ENCODE measurements around the gene ARMH1.

The ARMH1 gene

GRCh38 chr1:44730741-44731512 is 56.4 kb downstream of the ARMH1 start, which contains the start of gene RNU5D-1 (continued):
- TF ChIP-seq ZNF513 (tag by site-specific recombination; IDR thresholded peaks at IDR 0.05) = peak; percentile 28; the same call in 1 of the 2 replicates
- TF ChIP-seq SCRT2 (tag by site-specific recombination; IDR thresholded peaks at IDR 0.05) = peak; percentile 99
- no peak for TF ChIP-seq ZNF621 (tag by site-specific recombination; IDR thresholded peaks at IDR 0.05)
- no peak for TF ChIP-seq ZNF423 (tag by site-specific recombination; IDR thresholded peaks at IDR 0.05)
- TF ChIP-seq ZNF654 (tag by site-specific recombination; IDR thresholded peaks at IDR 0.05; ENCODE audit: low read depth) = peak; percentile 25; the same call in 1 of the 2 replicates
- TF ChIP-seq SETDB1 (IDR thresholded peaks at IDR 0.05; ENCODE audit: insufficient read length, low read length) = peak; percentile 82
- peak; percentile 10 for TF ChIP-seq ZNF623 (tag by site-specific recombination; IDR thresholded peaks at IDR 0.05)
- no peak for TF ChIP-seq ZNF37A (tag by site-specific recombination; IDR thresholded peaks at IDR 0.05)
- no peak for TF ChIP-seq ZSCAN23 (tag by site-specific recombination; IDR thresholded peaks at IDR 0.05)
- peak; percentile 59 for TF ChIP-seq ZSCAN16 (tag by site-specific recombination; IDR thresholded peaks at IDR 0.05)
- TF ChIP-seq ZNF677 (tag by site-specific recombination; IDR thresholded peaks at IDR 0.05) = no peak
- TF ChIP-seq ZBTB8A (tag by site-specific recombination; IDR thresholded peaks at IDR 0.05) = peak; percentile 72
- peak; percentile 88 for TF ChIP-seq KLF10 (tag by site-specific recombination; IDR thresholded peaks at IDR 0.05)
- TF ChIP-seq ZNF362 (tag by site-specific recombination; IDR thresholded peaks at IDR 0.05) = no peak; the same call in 1 of the 2 replicates
- TF ChIP-seq OSR2 (tag by site-specific recombination; IDR thresholded peaks at IDR 0.05) = peak; percentile 68
- TF ChIP-seq ZNF19 (tag by site-specific recombination; IDR thresholded peaks at IDR 0.05; ENCODE audit: low read depth) = no peak
- 0 out of 2 replicates have a peak, but pooled peaks have one; percentile 9 for TF ChIP-seq ZBTB11 (tag by site-specific recombination; conservative IDR thresholded peaks at IDR 0.05; ENCODE audit: low read depth)
- no peak for TF ChIP-seq ZNF510 (tag by site-specific recombination; IDR thresholded peaks at IDR 0.05; ENCODE audit: insufficient replicate concordance)
- TF ChIP-seq GLI4 (tag by site-specific recombination; IDR thresholded peaks at IDR 0.05) = peak; percentile 28; the same call in 1 of the 2 replicates
- no peak for TF ChIP-seq MEIS1 (CRISPR knock-in tag; IDR thresholded peaks at IDR 0.05; ENCODE audit: borderline replicate concordance)
- no peak for TF ChIP-seq ZNF473 (tag by site-specific recombination; IDR thresholded peaks at IDR 0.05)
- TF ChIP-seq PRDM10 (tag by site-specific recombination; IDR thresholded peaks at IDR 0.05) = peak; percentile 65
- TF ChIP-seq KLF9 (tag by site-specific recombination; IDR thresholded peaks at IDR 0.05; ENCODE audit: low read depth) = no peak; the same call in 1 of the 2 replicates
- peak; percentile 71 for TF ChIP-seq FEZF1 (tag by site-specific recombination; IDR thresholded peaks at IDR 0.05)
- peak; percentile 60; the same call in 1 of the 2 replicates for TF ChIP-seq ZBTB10 (tag by site-specific recombination; IDR thresholded peaks at IDR 0.05)
- peak; percentile 94 for TF ChIP-seq PRDM1 (tag by site-specific recombination; IDR thresholded peaks at IDR 0.05)
- TF ChIP-seq WT1 (tag by site-specific recombination; IDR thresholded peaks at IDR 0.05) = no peak

Data from HEK293 (cell line).